OCI-LY3 (cell line): ENCODE measurements around the gene TTC12.

Experiments
- H2AFZ ChIP-seq: fragments of 200-600, 300-600 bp; shearing (Covaris generic); 2 replicates; pipeline ENCODE4 v1.6.0; 2014; ENCODE audit warnings: antibody characterized with exemption, low read depth, low read length
- H3K27ac ChIP-seq: fragments of 200-600, 300-600 bp; sonication (generic); 2 replicates; pipeline ENCODE4 v1.5.1; 2014; ENCODE audit warnings: mild to moderate bottlenecking, low read length, moderate library complexity, mixed read lengths
- H3K27me3 ChIP-seq: fragments of 200-600, 300-600 bp; sonication (generic); 2 replicates; pipeline ENCODE4 v1.6.1; 2014; ENCODE audit warnings: low read depth, low read length, mixed read lengths
- H3K36me3 ChIP-seq: fragments of 200-600, 300-600 bp; sonication (generic); replicated peaks from 2 replicates; pipeline ENCODE3; 2014; ENCODE audit warnings: low read depth, low read length, mixed read lengths
- H3K4me1 ChIP-seq: fragments of 300-600, 200-600 bp; sonication (generic); 2 replicates; pipeline ENCODE4 v1.6.1; 2014; ENCODE audit warnings: low read length, mixed read lengths
- H3K4me2 ChIP-seq: fragments of 200-600, 300-600 bp; sonication (generic); 2 replicates; pipeline ENCODE4 v1.6.1; 2014; ENCODE audit warnings: low read length, mixed read lengths
- H3K4me3 ChIP-seq: fragments of 300-600, 200-600 bp; sonication (generic); 2 replicates; pipeline ENCODE4 v1.5.1; 2014; ENCODE audit warnings: antibody characterized with exemption, mild to moderate bottlenecking, low read length, moderate library complexity
- H3K79me2 ChIP-seq: fragments of 300-600, 200-600 bp; shearing (Covaris generic); 2 replicates; pipeline ENCODE4 v1.6.1; 2014; ENCODE audit warnings: mild to moderate bottlenecking, low read length, mixed read lengths
- H3K9ac ChIP-seq: fragments of 300-600, 200-600 bp; shearing (Covaris generic); 2 replicates; pipeline ENCODE4 v1.6.0; 2014; ENCODE audit warnings: mild to moderate bottlenecking, low read length, moderate library complexity
- H3K9me3 ChIP-seq: fragments of 200-600, 300-600 bp; shearing (Covaris generic); 2 replicates; pipeline ENCODE4 v1.6.1; 2014; ENCODE audit warnings: low read length, mixed read lengths; ENCODE audit not compliant: insufficient read depth
- H4K20me1 ChIP-seq: fragments of 200-600, 300-600 bp; sonication (generic); 2 replicates; pipeline ENCODE4 v1.6.1; 2016; ENCODE audit warnings: low read length, mixed read lengths; ENCODE audit not compliant: insufficient read depth
- EZH2phosphoT487 ChIP-seq: fragments of 200-600 bp; shearing (Covaris generic); IDR thresholded peaks from 2 replicates; pipeline ENCODE4 v1.6.1; 2018; ENCODE audit warnings: antibody characterized with exemption, mixed run types, low read depth
- TF ChIP-seq, protein P1 (sequence below): fragments of 200-600, 300-600 bp; sonication (generic); IDR thresholded peaks from 2 replicates; pipeline ENCODE4 v1.5.1; 2014; ENCODE audit warnings: antibody characterized with exemption, low read length, low read depth

The TTC12 gene

DNA sequence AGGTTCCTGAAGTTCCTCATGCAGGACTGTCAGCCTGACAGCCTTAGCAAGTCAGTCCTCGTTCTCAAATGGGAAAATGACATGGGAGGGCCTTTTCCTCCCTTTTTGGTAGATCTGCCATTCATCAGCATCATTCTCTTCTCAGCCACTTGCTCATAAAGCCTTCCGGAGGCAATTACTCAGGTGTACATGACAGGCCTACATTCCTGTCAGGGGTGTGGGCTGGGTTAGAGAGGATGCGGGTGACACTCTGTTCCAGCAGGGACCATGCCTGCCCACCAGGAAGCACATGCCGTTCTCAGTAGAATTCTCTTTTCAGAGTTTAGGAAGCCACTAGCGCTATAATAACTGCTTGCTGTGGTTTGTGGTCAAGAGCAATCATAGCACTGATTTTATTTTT lies 49.0 kb downstream of the TTC12 start:
- H3K4me1 ChIP-seq = no peaks in the 10 kb centered on the region
- H3K27ac ChIP-seq = no peak overlapping the region
- H4K20me1 ChIP-seq = no peaks in the 10 kb centered on the region
- no peaks in the 10 kb centered on the region for H3K27me3 ChIP-seq
- H3K4me2 ChIP-seq = no peak overlapping the region
- no peak overlapping the region for H3K9ac ChIP-seq
- H3K9me3 ChIP-seq = no peaks in the 10 kb centered on the region
- H3K36me3 ChIP-seq = no peaks in the 10 kb centered on the region
- no peak overlapping the region for H2AFZ ChIP-seq
- no peak overlapping the region for H3K4me3 ChIP-seq
- no peaks in the 10 kb centered on the region for H3K79me2 ChIP-seq
- TF ChIP-seq, protein P1, sequence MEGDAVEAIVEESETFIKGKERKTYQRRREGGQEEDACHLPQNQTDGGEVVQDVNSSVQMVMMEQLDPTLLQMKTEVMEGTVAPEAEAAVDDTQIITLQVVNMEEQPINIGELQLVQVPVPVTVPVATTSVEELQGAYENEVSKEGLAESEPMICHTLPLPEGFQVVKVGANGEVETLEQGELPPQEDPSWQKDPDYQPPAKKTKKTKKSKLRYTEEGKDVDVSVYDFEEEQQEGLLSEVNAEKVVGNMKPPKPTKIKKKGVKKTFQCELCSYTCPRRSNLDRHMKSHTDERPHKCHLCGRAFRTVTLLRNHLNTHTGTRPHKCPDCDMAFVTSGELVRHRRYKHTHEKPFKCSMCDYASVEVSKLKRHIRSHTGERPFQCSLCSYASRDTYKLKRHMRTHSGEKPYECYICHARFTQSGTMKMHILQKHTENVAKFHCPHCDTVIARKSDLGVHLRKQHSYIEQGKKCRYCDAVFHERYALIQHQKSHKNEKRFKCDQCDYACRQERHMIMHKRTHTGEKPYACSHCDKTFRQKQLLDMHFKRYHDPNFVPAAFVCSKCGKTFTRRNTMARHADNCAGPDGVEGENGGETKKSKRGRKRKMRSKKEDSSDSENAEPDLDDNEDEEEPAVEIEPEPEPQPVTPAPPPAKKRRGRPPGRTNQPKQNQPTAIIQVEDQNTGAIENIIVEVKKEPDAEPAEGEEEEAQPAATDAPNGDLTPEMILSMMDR = no peak
- TF ChIP-seq EZH2phosphoT487 = no peak

GRCh38 chr11:113363996-113364641 lies 49.7 kb downstream of the TTC12 start:
- Histone ChIP-seq H3K4me3 (no peak overlapping the region), H3K4me2 (no peak overlapping the region), H3K9me3 (no peaks in the 10 kb centered on the region), H3K27ac (no peak overlapping the region), H3K9ac (no peak overlapping the region), H3K4me1 (no peaks in the 10 kb centered on the region), H3K79me2 (no peaks in the 10 kb centered on the region), H2AFZ (no peak overlapping the region), H4K20me1 (no peaks in the 10 kb centered on the region), H3K27me3 (no peaks in the 10 kb centered on the region), H3K36me3 (no peaks in the 10 kb centered on the region)
- TF ChIP-seq EZH2phosphoT487 = no peak
- TF ChIP-seq, protein P1 = no peak

DNA sequence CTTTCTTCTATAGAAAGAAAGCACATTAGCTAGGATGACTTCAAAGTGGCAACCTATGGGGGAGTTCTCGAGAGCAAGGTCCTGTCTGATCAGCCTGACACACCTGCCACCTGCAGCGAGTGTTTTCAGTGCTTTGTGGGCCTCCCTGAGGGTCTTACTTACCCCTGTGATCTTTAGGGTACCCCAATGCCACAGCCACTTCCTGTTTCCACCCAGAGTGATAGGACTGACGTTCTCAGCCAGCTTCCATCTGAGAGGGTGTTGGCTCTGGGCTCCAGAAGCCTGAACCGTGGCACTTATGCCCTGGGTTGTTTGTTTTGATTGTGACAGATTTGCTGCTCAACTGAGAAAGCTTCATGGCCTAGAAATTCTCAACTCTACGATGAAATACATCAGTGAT lies 51.5 kb downstream of the TTC12 start:
- no peaks in the 10 kb centered on the region for H3K27me3 ChIP-seq
- H3K9me3 ChIP-seq = no peaks in the 10 kb centered on the region
- TF ChIP-seq, protein P1 = no peak
- TF ChIP-seq EZH2phosphoT487 = no peak
- no peaks in the 10 kb centered on the region for H3K4me1 ChIP-seq
- no peak overlapping the region for H3K4me2 ChIP-seq
- no peak overlapping the region for H3K27ac ChIP-seq
- no peak overlapping the region for H3K4me3 ChIP-seq
- no peaks in the 10 kb centered on the region for H3K36me3 ChIP-seq
- no peaks in the 10 kb centered on the region for H3K79me2 ChIP-seq
- H2AFZ ChIP-seq = no peak overlapping the region
- no peak overlapping the region for H3K9ac ChIP-seq
- H4K20me1 ChIP-seq = no peaks in the 10 kb centered on the region

DNA sequence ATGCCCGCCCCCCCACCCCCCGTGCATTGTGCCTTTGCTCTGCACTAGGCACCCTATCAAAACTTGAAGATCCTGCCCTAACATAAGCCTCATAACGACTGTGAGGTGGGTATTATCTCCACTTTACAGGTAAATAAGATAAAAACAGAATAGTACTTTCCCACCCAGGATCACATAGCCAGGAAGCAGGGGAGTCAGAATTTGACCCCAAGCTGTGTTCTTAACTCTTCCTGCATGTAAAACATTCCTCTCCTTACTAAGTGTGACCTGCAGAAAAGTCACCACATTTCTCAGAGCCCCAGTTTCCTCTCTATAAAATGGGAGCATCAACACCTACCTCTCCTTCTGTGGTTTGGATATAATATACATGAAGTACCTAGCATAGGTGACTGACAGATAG lies 55.0 kb downstream of the TTC12 start:
- Histone ChIP-seq H3K79me2 (no peaks in the 10 kb centered on the region), H3K27ac (no peak overlapping the region), H3K9ac (no peak overlapping the region), H3K27me3 (no peaks in the 10 kb centered on the region), H3K4me1 (no peaks in the 10 kb centered on the region), H3K36me3 (no peaks in the 10 kb centered on the region), H3K9me3 (no peaks in the 10 kb centered on the region), H2AFZ (no peak overlapping the region), H3K4me2 (no peak overlapping the region), H3K4me3 (no peak overlapping the region), H4K20me1 (no peaks in the 10 kb centered on the region)
- no peak for TF ChIP-seq EZH2phosphoT487
- TF ChIP-seq, protein P1 = no peak
